BE2C (cell line): Measurements from ENCODE around the gene SLC35D1.

Source experiments
- DNase-seq: peaks from one replicate; pipeline ENCODE4 v3.0.0-alpha.2; 2020
- H3K27me3 ChIP-seq: fragments of 250-450 bp; sonication (Bioruptor Pico); 2 replicates; pipeline ENCODE4 v1.5.1; 2020; ENCODE audit warnings: mild to moderate bottlenecking
- H3K36me3 ChIP-seq: fragments of 250-450 bp; sonication (Bioruptor Pico); 2 replicates; pipeline ENCODE4 v1.5.1; 2020; ENCODE audit warnings: mild to moderate bottlenecking
- H3K4me1 ChIP-seq: fragments of 250-450 bp; sonication (Bioruptor Pico); 2 replicates; pipeline ENCODE4 v1.5.1; 2020
- H3K4me3 ChIP-seq: 2 replicates; pipeline ENCODE4 v1.5.1; 2011; ENCODE audit warnings: low read depth, low read length
- H3K9me3 ChIP-seq: fragments of 250-450 bp; sonication (Bioruptor Pico); 2 replicates; pipeline ENCODE4 v1.5.1; 2020
- CTCF ChIP-seq: IDR thresholded peaks from 2 replicates; pipeline ENCODE4 v1.5.1; 2012; ENCODE audit warnings: mild to moderate bottlenecking, low read depth, low read length

Gene SLC35D1

GRCh38 chr1:67040405-67040804, 13.5 kb downstream of the SLC35D1 start:
- Histone ChIP-seq H3K4me1 (no peaks in the 10 kb centered on the region), H3K9me3 (no peaks in the 10 kb centered on the region), H3K4me3 (no peak overlapping the region), H3K36me3 (no peaks in the 10 kb centered on the region), H3K27me3 (no peaks in the 10 kb centered on the region)
- TF ChIP-seq CTCF = no peak
- DNase-seq = no peak

- no peak for TF ChIP-seq CTCF
- no peak for DNase-seq
- H3K4me1 ChIP-seq = no peaks in the 10 kb centered on the region
- H3K4me3 ChIP-seq = no peak overlapping the region
- H3K27me3 ChIP-seq = no peaks in the 10 kb centered on the region
- H3K9me3 ChIP-seq = no peaks in the 10 kb centered on the region
- no peaks in the 10 kb centered on the region for H3K36me3 ChIP-seq
Observed at GRCh38 chr1:67031859-67032247, 22.1 kb downstream of the SLC35D1 start.

- no peaks in the 10 kb centered on the region for H3K4me1 ChIP-seq
- no peaks in the 10 kb centered on the region for H3K27me3 ChIP-seq
- no peaks in the 10 kb centered on the region for H3K9me3 ChIP-seq
- TF ChIP-seq CTCF = no peak
- H3K4me3 ChIP-seq = no peak overlapping the region
- DNase-seq = no peak
- no peaks in the 10 kb centered on the region for H3K36me3 ChIP-seq
Observed at GRCh38 chr1:67031121-67031858, 22.7 kb downstream of the SLC35D1 start.

GRCh38 chr1:67029472-67029871, 24.5 kb downstream of the SLC35D1 start:
- DNase-seq = no peak
- H3K27me3 ChIP-seq = no peaks in the 10 kb centered on the region
- no peak overlapping the region for H3K4me3 ChIP-seq
- no peaks in the 10 kb centered on the region for H3K4me1 ChIP-seq
- H3K36me3 ChIP-seq = no peaks in the 10 kb centered on the region
- H3K9me3 ChIP-seq = no peaks in the 10 kb centered on the region
- no peak for TF ChIP-seq CTCF

- Histone ChIP-seq H3K4me1 (0 out of 2 replicates have a peak, but pooled peaks cover 4% of the 10 kb centered on the region), H3K9me3 (no peaks in the 10 kb centered on the region), H3K4me3 (no peak overlapping the region), H3K27me3 (no peaks in the 10 kb centered on the region), H3K36me3 (no peaks in the 10 kb centered on the region)
- TF ChIP-seq CTCF = no peak
- DNase-seq = no peak
Observed at GRCh38 chr1:67020765-67021164, 33.2 kb downstream of the SLC35D1 start.

- DNase-seq = no peak
- Histone ChIP-seq H3K9me3 (no peaks in the 10 kb centered on the region), H3K27me3 (no peaks in the 10 kb centered on the region), H3K4me3 (no peak overlapping the region), H3K4me1 (0 out of 2 replicates have a peak, but pooled peaks cover 4% of the 10 kb centered on the region), H3K36me3 (no peaks in the 10 kb centered on the region)
- TF ChIP-seq CTCF = no peak
Observed at GRCh38 chr1:67020304-67020703, 33.6 kb downstream of the SLC35D1 start.
